Stimulated activated naive B cell treated with anti-CD40 and anti-IgM and Interleukin-4, amounts not matched to agents 10 μg/mL and 1 μg/mL and 100 μg/mL, for 72 hours (primary cell): ENCODE data around the gene NELFA.
A peak's percentile ranks its signal among the peaks of the same experiment; 100 is the strongest.

Source experiments
- ATAC-seq, 2 donors: fragments of 150-1000 bp; cut with Tn5 transposase; replicated peaks; 2 replicates each; pipeline ENCODE4 v1.10.0; 2021; ENCODE audit warnings: moderate library complexity in 1 of 2
- DNase-seq: peaks from one replicate; pipeline ENCODE4 v3.0.0; 2021
- H3K27ac Mint-ChIP-seq: one replicate; pipeline ENCODE4 v1.8.0; 2022; ENCODE audit warnings: mild to moderate bottlenecking, mixed read lengths
- H3K27me3 Mint-ChIP-seq, 2 donors: one replicate each; pipeline ENCODE4 v1.8.0; 2022; ENCODE audit warnings: mixed read lengths in 2 of 2
- H3K36me3 Mint-ChIP-seq, 2 donors: one replicate each; pipeline ENCODE4 v1.8.0; 2022; ENCODE audit warnings: mixed read lengths in 2 of 2, mild to moderate bottlenecking in 1 of 2
- H3K4me1 Mint-ChIP-seq, 2 donors: one replicate each; pipeline ENCODE4 v1.8.0; 2022; ENCODE audit warnings: mixed read lengths in 2 of 2, mild to moderate bottlenecking in 1 of 2
- H3K4me3 Mint-ChIP-seq, 2 donors: one replicate each; pipeline ENCODE4 v1.8.0; 2022; ENCODE audit warnings: mild to moderate bottlenecking in 2 of 2, mixed read lengths in 2 of 2, moderate library complexity in 1 of 2
- H3K9me3 Mint-ChIP-seq, 2 donors: one replicate each; pipeline ENCODE4 v1.8.0; 2022; ENCODE audit warnings: mixed read lengths in 2 of 2, mild to moderate bottlenecking in 1 of 2

NELFA gene

GRCh38 chr4:2008921-2009650 lies at the start of gene NELFA:
Gene NELFA (minus strand): TSS chr4:2008974. CDS start chr4:2008959, 15 bp downstream.
- DNase-seq (peak; percentile 91), ATAC-seq (peak; percentile 85 to 88)
- Mint-ChIP-seq H3K36me3 (peaks cover 14 to 21% of the 10 kb centered on the region in 2 donors), H3K27ac (peak within 1 kb of the TSS; percentile 98), H3K4me1 (peaks cover 24 to 34% of the 10 kb centered on the region in 2 donors), H3K9me3 (no peaks in the 10 kb centered on the region), H3K27me3 (peaks cover 1 to 8% of the 10 kb centered on the region in 2 donors), H3K4me3 (peak within 1 kb of the TSS; percentile 87 to 90)

- H3K27me3 Mint-ChIP-seq, result peaks cover 43 to 47% of the 10 kb centered on the region in 2 donors
- no peak for DNase-seq
Observed at GRCh38 chr4:2057382-2058065, 48.8 kb upstream of the NELFA start.

DNA sequence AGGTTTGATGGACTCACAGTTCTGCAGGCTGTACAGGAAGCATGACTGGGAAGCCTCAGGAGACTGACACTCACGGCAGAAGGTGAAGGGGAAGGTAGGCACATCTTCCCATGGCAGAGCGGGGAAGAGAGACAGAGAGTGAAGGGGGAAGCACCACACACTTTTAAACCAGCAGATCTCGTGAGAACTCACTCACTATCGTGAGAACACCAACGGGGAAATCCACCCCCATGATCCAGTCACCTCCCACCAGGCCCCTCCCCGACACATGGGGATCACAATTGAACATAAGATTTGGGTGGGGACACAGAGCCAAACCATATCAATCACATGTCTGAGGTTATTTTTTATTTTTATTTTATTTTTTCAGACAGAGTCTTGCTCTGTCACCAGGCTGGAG lies 45.4 kb upstream of the NELFA start:
- H3K4me1 Mint-ChIP-seq, result no peaks in the 10 kb centered on the region
- H3K27ac Mint-ChIP-seq, result no peak overlapping the region
- H3K9me3 Mint-ChIP-seq, result no peaks in the 10 kb centered on the region
- peaks cover 50 to 51% of the 10 kb centered on the region in 2 donors for H3K27me3 Mint-ChIP-seq
- no peak for DNase-seq
- H3K36me3 Mint-ChIP-seq, result no peaks in the 10 kb centered on the region
- ATAC-seq, result no peak
- peak overlapping the region in 1 of 2 donors; percentile 42 for H3K4me3 Mint-ChIP-seq

More at GRCh38 chr4:2057382-2058065, 48.8 kb upstream of the NELFA start:
- no peaks in the 10 kb centered on the region for H3K36me3 Mint-ChIP-seq
- H3K4me1 Mint-ChIP-seq, result no peaks in the 10 kb centered on the region
- H3K27ac Mint-ChIP-seq, result no peak overlapping the region
- no peaks in the 10 kb centered on the region for H3K9me3 Mint-ChIP-seq
- no peak overlapping the region for H3K4me3 Mint-ChIP-seq
- ATAC-seq, result no peak

DNA sequence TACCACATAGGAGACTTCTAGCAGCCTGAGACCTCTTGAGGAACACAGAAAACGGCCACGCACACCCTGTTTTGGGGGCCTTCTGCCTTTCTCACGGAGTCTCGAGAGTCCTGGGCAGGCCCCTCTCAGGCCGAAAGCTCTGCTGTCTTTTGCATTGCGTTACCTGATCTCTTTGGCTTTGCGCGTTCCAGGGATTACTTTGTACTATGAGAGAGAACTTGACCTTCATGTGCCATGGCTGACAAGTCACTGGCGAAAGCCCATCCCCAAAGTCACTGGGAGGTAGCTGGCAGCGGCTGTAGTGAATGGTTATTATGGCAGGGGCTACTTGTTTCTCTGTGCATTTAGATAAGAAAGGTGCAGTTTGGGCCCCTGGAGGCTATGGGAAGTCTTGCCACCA lies 42.3 kb upstream of the NELFA start:
- H3K27me3 Mint-ChIP-seq, result peaks cover 52 to 60% of the 10 kb centered on the region in 2 donors
- no peaks in the 10 kb centered on the region for H3K4me1 Mint-ChIP-seq
- H3K36me3 Mint-ChIP-seq, result no peaks in the 10 kb centered on the region
- DNase-seq, result no peak
- no peaks in the 10 kb centered on the region for H3K9me3 Mint-ChIP-seq
- H3K4me3 Mint-ChIP-seq, result no peak overlapping the region
- no peak overlapping the region for H3K27ac Mint-ChIP-seq
- no peak for ATAC-seq

DNA sequence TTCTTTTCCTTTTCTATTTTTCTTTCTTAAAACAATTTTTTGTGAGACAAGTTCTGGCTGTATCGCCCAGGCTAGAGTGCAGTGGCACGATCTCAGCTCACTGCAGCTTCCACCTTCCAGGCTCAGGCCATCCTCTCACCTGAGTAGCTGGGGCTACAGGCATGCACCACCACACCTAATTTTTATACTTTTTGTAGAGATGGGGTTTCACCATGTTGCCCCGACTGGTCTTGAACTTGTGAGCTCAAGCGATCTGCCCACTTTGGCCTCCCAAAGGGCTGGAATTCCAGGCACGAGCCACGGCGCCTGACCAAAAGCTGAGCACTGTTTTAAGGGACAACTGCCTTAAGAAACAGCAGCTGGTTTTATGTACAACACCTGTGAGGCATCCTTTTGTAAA lies 41.0 kb upstream of the NELFA start:
- Mint-ChIP-seq H3K9me3 (no peaks in the 10 kb centered on the region), H3K27ac (no peak overlapping the region), H3K27me3 (peaks cover 58 to 66% of the 10 kb centered on the region in 2 donors), H3K4me3 (no peak overlapping the region), H3K4me1 (peaks cover 0 to 5% of the 10 kb centered on the region in 2 donors), H3K36me3 (peaks cover 3% of the 10 kb centered on the region in 2 donors)
- no peak for DNase-seq
- ATAC-seq, result no peak

DNA sequence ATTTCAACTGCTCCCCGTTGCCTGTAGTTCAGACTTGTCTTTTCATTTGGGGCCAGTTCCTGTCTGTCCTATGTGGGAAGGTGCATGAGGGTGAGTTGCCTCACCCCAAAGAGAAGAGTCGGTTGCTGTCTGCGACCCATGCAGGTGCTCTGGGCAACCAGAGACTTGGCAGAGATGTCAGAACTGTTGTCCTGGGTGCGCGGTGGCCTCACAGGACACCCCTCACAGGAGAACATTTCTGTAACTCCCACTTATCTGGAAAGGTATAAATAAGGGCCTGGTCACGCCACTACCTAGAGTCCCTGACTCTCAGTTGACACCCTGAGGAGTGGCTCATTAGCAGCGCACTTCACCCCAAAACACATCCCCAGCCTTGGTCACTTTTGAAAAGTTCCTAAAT lies 40.6 kb upstream of the NELFA start:
- peaks cover 0 to 5% of the 10 kb centered on the region in 2 donors for H3K4me1 Mint-ChIP-seq
- peaks cover 6% of the 10 kb centered on the region in 2 donors for H3K36me3 Mint-ChIP-seq
- ATAC-seq, result no peak
- H3K27ac Mint-ChIP-seq, result no peak overlapping the region
- H3K9me3 Mint-ChIP-seq, result no peaks in the 10 kb centered on the region
- H3K4me3 Mint-ChIP-seq, result no peak overlapping the region
- H3K27me3 Mint-ChIP-seq, result peaks cover 58 to 69% of the 10 kb centered on the region in 2 donors
- DNase-seq, result no peak

- ATAC-seq (no peak), DNase-seq (no peak)
- H3K27me3 Mint-ChIP-seq, result peaks cover 53 to 68% of the 10 kb centered on the region in 2 donors
- H3K9me3 Mint-ChIP-seq, result no peaks in the 10 kb centered on the region
- H3K4me1 Mint-ChIP-seq, result peaks cover 0 to 5% of the 10 kb centered on the region in 2 donors
- peaks cover 10% of the 10 kb centered on the region in 2 donors for H3K36me3 Mint-ChIP-seq
- no peak overlapping the region for H3K27ac Mint-ChIP-seq
- H3K4me3 Mint-ChIP-seq, result no peak overlapping the region
Observed at GRCh38 chr4:2048831-2049230, 40.1 kb upstream of the NELFA start.

- Mint-ChIP-seq H3K4me1 (peaks cover 0 to 5% of the 10 kb centered on the region in 2 donors), H3K27me3 (peaks cover 52 to 67% of the 10 kb centered on the region in 2 donors), H3K36me3 (peaks cover 10% of the 10 kb centered on the region in 2 donors), H3K9me3 (no peaks in the 10 kb centered on the region), H3K4me3 (no peak overlapping the region), H3K27ac (no peak overlapping the region)
- ATAC-seq (no peak), DNase-seq (no peak)
Observed at GRCh38 chr4:2047781-2048581, 39.2 kb upstream of the NELFA start.

GRCh38 chr4:2047031-2047660 lies 38.4 kb upstream of the NELFA start:
- no peak overlapping the region for H3K27ac Mint-ChIP-seq
- peaks cover 45 to 61% of the 10 kb centered on the region in 2 donors for H3K27me3 Mint-ChIP-seq
- DNase-seq, result no peak
- no peak overlapping the region for H3K4me3 Mint-ChIP-seq
- H3K4me1 Mint-ChIP-seq, result peaks cover 2 to 5% of the 10 kb centered on the region in 2 donors
- no peak for ATAC-seq
- H3K36me3 Mint-ChIP-seq, result peaks cover 10% of the 10 kb centered on the region in 2 donors
- H3K9me3 Mint-ChIP-seq, result no peaks in the 10 kb centered on the region

DNA sequence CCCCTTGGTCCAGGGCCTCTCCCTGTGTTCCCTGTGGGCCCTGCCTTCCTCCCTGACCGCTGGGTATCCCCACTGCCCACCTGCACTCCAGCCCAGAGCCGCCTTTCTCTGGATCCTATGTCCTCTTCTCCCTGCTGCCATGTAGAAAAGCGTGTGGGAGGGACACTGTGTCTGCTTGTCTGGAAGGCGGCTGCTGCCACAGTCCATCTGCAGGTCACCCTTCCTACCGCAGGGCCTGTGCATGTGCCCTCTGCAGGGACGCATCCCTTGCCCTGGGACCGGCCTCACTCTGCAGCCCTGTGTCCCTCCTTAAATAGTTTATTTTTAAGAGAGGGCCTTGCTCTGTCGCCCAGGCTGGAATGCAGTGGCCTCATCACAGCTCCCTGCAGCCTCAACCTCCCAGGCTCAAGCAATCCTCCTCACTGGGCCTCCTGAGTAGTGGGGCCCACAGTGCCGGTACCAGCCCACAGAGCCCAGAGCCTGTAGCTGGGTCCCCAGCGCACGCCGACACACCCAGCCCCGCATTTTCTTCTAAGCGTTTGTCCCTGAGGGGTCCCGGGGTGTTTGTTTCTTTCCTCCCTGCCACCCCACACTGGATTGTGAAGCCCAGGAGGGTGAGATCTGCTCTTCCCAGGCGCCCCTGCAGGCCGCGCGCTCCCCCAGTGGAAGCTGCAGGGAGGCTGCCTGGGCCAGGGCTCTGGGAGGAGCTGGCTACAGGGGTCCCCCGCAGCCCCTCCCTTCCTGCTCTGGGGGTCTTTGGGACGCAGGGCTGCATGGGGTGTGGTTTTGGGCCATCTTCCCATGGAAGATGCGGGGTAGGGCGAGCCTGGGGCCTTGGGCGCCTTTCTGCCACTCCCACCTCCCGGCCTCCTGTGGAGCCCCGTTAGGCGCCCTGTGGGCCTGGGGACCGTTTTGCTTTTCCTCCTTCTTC lies 37.5 kb upstream of the NELFA start:
- Mint-ChIP-seq H3K4me1 (peaks cover 4 to 11% of the 10 kb centered on the region in 2 donors), H3K4me3 (no peak overlapping the region), H3K36me3 (peaks cover 10% of the 10 kb centered on the region in 2 donors), H3K9me3 (no peaks in the 10 kb centered on the region), H3K27ac (no peak overlapping the region), H3K27me3 (peaks cover 39 to 60% of the 10 kb centered on the region in 2 donors)
- ATAC-seq (no peak), DNase-seq (no peak)

- peaks cover 4 to 11% of the 10 kb centered on the region in 2 donors for H3K4me1 Mint-ChIP-seq
- ATAC-seq (no peak), DNase-seq (no peak)
- no peak overlapping the region for H3K27ac Mint-ChIP-seq
- no peaks in the 10 kb centered on the region for H3K9me3 Mint-ChIP-seq
- peaks cover 10% of the 10 kb centered on the region in 2 donors for H3K36me3 Mint-ChIP-seq
- no peak overlapping the region for H3K4me3 Mint-ChIP-seq
- peaks cover 32 to 53% of the 10 kb centered on the region in 2 donors for H3K27me3 Mint-ChIP-seq
Observed at GRCh38 chr4:2045518-2045951, 36.8 kb upstream of the NELFA start.

GRCh38 chr4:2044542-2045517 lies 36.1 kb upstream of the NELFA start:
- Mint-ChIP-seq H3K4me3 (no peak overlapping the region), H3K9me3 (no peaks in the 10 kb centered on the region), H3K36me3 (peaks cover 10% of the 10 kb centered on the region in 2 donors), H3K4me1 (peaks cover 6 to 11% of the 10 kb centered on the region in 2 donors), H3K27me3 (peaks cover 36 to 59% of the 10 kb centered on the region in 2 donors), H3K27ac (no peak overlapping the region)
- DNase-seq, result no peak
- no peak for ATAC-seq
